ENCODE results near the gene ACTR1A. TPM values are rescaled to one million over a fixed set of nuclear protein-coding genes. Genes with fewer than 3 reads are reported as not detected.
"Not testable (repeated sequence)": the region's sequence is repeated elsewhere in the genome, so short reads cannot be mapped to it uniquely, and the experiment has no call there.

Gene ACTR1A
- 10 to 100 TPM; 78.8 to 79.6 TPM for total RNA-seq
- long read RNA-seq, transcript ACTR1A-201 (11 exons, 2,829 nt), result major isoform, 93 of 135 reads
- long read RNA-seq, partial matches to known transcripts, result 15 of 135 reads
- long read RNA-seq, other reads (novel, unspliced or antisense), result 21 of 135 reads

- DNase-seq (peak; percentile 96 to 98), ATAC-seq (peak; percentile 77)
- intact Hi-C loops (cut with DNase I, micrococcal nuclease), result loop anchor here (5.0 to 10.0 kb wide), 2 partner anchors 82 to 210 kb away; partner anchors contain the start of genes ARL3 (in 1 of the 2) and SFXN2 (in 1 of the 2)
Observed at GRCh38 chr10:102502337-102503151, at the start of gene ACTR1A. Gene ACTR1A (minus strand): TSS chr10:102502712. CDS start chr10:102502647, 65 bp downstream.

- intact Hi-C loops (cut with DNase I, micrococcal nuclease), result no loop called here
- ATAC-seq, result no peak
- no peak for DNase-seq
Observed at GRCh38 chr10:102550636-102551210, 48.2 kb upstream of the ACTR1A start.

GRCh38 chr10:102549549-102549948 lies 47.0 kb upstream of the ACTR1A start:
- ATAC-seq, result no peak
- intact Hi-C loops (cut with DNase I, micrococcal nuclease), result no loop called here
- no peak for DNase-seq

- intact Hi-C loops (cut with DNase I, micrococcal nuclease), result no loop called here
- ATAC-seq, result no peak
- DNase-seq, result no peak
Observed at GRCh38 chr10:102546606-102547320, 44.3 kb upstream of the ACTR1A start.

GRCh38 chr10:102545997-102546396 lies 43.5 kb upstream of the ACTR1A start:
- DNase-seq (no peak), ATAC-seq (no peak)
- intact Hi-C loops (cut with DNase I, micrococcal nuclease), result no loop called here

- intact Hi-C loops (cut with DNase I, micrococcal nuclease), result no loop called here
- no peak for ATAC-seq
- DNase-seq, result no peak
Observed at GRCh38 chr10:102545265-102545871, 42.9 kb upstream of the ACTR1A start.

- DNase-seq (no peak), ATAC-seq (no peak)
- intact Hi-C loops (cut with DNase I, micrococcal nuclease), result no loop called here
Observed at GRCh38 chr10:102542800-102543418, 40.4 kb upstream of the ACTR1A start.

GRCh38 chr10:102540023-102540422 lies 37.5 kb upstream of the ACTR1A start:
- intact Hi-C loops (cut with DNase I, micrococcal nuclease), result no loop called here
- ATAC-seq, result peak; percentile 53
- no peak for DNase-seq

GRCh38 chr10:102538811-102539210 lies 36.3 kb upstream of the ACTR1A start:
- ATAC-seq, result no peak
- DNase-seq, result no peak
- intact Hi-C loops (cut with DNase I, micrococcal nuclease), result no loop called here

GRCh38 chr10:102537948-102538347 lies 35.4 kb upstream of the ACTR1A start:
- intact Hi-C loops (cut with DNase I, micrococcal nuclease), result no loop called here
- no peak for DNase-seq
- ATAC-seq, result no peak

GRCh38 chr10:102537367-102537766 lies 34.9 kb upstream of the ACTR1A start:
- intact Hi-C loops (cut with DNase I, micrococcal nuclease), result no loop called here
- no peak for ATAC-seq

GRCh38 chr10:102535481-102536147 lies 33.1 kb upstream of the ACTR1A start:
- ATAC-seq (no peak), DNase-seq (no peak)
- intact Hi-C loops (cut with DNase I, micrococcal nuclease), result no loop called here

More at GRCh38 chr10:102537367-102537766, 34.9 kb upstream of the ACTR1A start:
- no peak for DNase-seq

- DNase-seq; intact Hi-C loops (cut with DNase I, micrococcal nuclease); ATAC-seq: not testable (repeated sequence)
Observed at GRCh38 chr10:102534966-102535365, 32.5 kb upstream of the ACTR1A start.

- no peak for ATAC-seq
- no peak for DNase-seq
- intact Hi-C loops (cut with DNase I, micrococcal nuclease), result no loop called here
Observed at GRCh38 chr10:102534333-102534732, 31.8 kb upstream of the ACTR1A start.

GRCh38 chr10:102527546-102527945 lies 25.0 kb upstream of the ACTR1A start:
- ATAC-seq (no peak), DNase-seq (no peak)
- intact Hi-C loops (cut with DNase I, micrococcal nuclease), result no loop called here

- no peak for ATAC-seq
- intact Hi-C loops (cut with DNase I, micrococcal nuclease), result no loop called here
- DNase-seq, result no peak
Observed at GRCh38 chr10:102524746-102525145, 22.2 kb upstream of the ACTR1A start.

GRCh38 chr10:102523250-102524029 lies 20.9 kb upstream of the ACTR1A start:
- intact Hi-C loops (cut with DNase I, micrococcal nuclease), result no loop called here
- DNase-seq (no peak), ATAC-seq (no peak)

Data from left colon (tissue), 2 donors.